HepG2 (cell line): ENCODE data around the gene SLC36A1.

Source experiments
- HNRNPL ChIP-seq: fragments of 200-400 bp; formaldehyde crosslinking; IDR thresholded peaks from 2 replicates; pipeline ENCODE4 v1.6.1; 2017; ENCODE audit warnings: mild to moderate bottlenecking, low read depth, low read length
- ZNF24 ChIP-seq: fragments of 450-650 bp; IDR thresholded peaks from 2 replicates; pipeline ENCODE4 v1.6.1; 2017; ENCODE audit warnings: antibody characterized with exemption, mild to moderate bottlenecking
- TF ChIP-seq, protein P1 (sequence below): sonication (generic); formaldehyde crosslinking; IDR thresholded peaks from 2 replicates; pipeline ENCODE4 v1.5.0; 2020; ENCODE audit warnings: mild to moderate bottlenecking, missing genetic modification reagents, moderate library complexity

DNA sequence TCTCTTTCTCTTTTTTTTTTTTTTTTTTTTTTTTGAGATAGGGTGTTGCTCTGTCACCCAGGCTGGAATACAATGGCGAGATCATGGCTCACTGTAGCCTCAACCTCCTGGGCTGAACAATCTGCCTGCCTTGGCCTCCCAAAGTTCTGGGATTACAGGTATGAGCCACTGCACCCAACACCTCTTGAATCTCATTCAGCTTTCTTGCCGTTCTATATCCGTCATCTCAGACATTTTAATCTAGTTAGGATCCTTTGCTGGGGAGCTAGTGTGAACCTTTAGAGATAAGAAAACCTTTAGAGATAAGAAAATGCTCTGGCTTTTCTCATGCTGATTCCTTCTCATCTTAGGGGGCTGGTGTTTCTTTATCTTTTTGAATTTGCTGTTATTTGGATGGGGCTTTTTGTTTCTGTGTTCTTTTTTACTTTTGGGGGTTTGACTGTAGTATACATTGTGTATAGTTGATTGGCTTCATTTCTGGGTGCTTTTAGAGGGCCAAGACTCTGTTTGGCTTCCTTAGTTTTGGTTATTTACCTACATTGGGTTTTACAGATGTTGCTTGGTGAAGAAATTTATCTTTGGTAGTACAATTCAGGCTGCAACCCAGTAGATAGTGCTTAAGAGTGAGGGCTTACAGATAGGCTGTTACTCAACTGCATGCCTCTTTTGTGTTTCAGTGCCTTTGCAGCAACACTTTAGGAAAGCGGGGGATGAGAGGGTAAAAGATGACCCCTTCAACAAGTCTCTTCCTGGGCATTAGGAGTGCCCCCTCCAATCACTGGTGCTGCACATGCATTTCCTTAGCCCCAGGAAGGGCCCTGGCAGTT lies 41.9 kb upstream of the SLC36A1 start:
- no peak for TF ChIP-seq ZNF24
- TF ChIP-seq, protein P1, sequence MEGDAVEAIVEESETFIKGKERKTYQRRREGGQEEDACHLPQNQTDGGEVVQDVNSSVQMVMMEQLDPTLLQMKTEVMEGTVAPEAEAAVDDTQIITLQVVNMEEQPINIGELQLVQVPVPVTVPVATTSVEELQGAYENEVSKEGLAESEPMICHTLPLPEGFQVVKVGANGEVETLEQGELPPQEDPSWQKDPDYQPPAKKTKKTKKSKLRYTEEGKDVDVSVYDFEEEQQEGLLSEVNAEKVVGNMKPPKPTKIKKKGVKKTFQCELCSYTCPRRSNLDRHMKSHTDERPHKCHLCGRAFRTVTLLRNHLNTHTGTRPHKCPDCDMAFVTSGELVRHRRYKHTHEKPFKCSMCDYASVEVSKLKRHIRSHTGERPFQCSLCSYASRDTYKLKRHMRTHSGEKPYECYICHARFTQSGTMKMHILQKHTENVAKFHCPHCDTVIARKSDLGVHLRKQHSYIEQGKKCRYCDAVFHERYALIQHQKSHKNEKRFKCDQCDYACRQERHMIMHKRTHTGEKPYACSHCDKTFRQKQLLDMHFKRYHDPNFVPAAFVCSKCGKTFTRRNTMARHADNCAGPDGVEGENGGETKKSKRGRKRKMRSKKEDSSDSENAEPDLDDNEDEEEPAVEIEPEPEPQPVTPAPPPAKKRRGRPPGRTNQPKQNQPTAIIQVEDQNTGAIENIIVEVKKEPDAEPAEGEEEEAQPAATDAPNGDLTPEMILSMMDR (CRISPR knock-in tag): no peak
- no peak for TF ChIP-seq HNRNPL
